Breast epithelium (tissue), 3 donors: ENCODE measurements around the gene DACT3.

Experiments used
- CTCF ChIP-seq, 3 donors: fragments of 450-650 bp; IDR thresholded peaks; one replicate each; pipeline ENCODE4 v1.5.1; 2016 to 2017; ENCODE audit warnings: antibody characterized with exemption in 3 of 3, mild to moderate bottlenecking in 3 of 3, moderate library complexity in 3 of 3
- POLR2A ChIP-seq: fragments of 450-650 bp; IDR thresholded peaks from one replicate; pipeline ENCODE4 v1.6.1; 2016; ENCODE audit warnings: antibody characterized with exemption, mild to moderate bottlenecking, moderate library complexity
- POLR2AphosphoS5 ChIP-seq, 3 donors: sonication (generic); formaldehyde crosslinking; IDR thresholded peaks; one replicate each; pipeline ENCODE4 v1.6.1; 2017; ENCODE audit warnings: antibody characterized with exemption in 3 of 3

- no peak for TF ChIP-seq POLR2A
- no peak for TF ChIP-seq CTCF (IDR thresholded peaks at IDR 0.05)
- TF ChIP-seq POLR2AphosphoS5 (IDR thresholded peaks at IDR 0.05), result no peak
Measured at GRCh38 chr19:46710687-46711086, 49.7 kb upstream of the DACT3 start.
